Measurements from ENCODE around the gene ALKBH2.
"Not testable (repeated sequence)": the region's sequence is repeated elsewhere in the genome, so short reads cannot be mapped to it uniquely, and the experiment has no call there.

The ALKBH2 gene

GRCh38 chr12:109065154-109065852 is 28.0 kb downstream of the ALKBH2 start:
- no peak for DNase-seq

DNA sequence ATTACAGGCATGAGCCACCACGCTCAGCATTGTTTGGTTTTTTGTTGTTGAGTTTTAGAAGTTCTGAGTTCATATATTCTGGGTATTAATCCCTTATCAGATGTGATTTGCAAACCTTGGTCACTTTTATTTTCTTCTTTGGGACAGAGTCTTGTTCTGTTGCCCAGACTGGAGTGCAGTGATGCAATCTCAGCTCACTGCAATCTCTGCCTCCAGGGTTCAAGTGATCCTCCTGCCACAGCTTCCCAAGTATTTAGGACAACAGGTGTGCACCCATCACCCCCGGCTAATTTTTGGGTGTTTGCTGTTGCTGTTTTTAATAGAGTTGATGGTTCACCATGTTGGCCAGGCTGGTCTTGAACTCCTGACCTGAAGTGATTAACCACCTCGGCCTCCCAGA is 29.1 kb downstream of the ALKBH2 start:
- DNase-seq = no peak

GRCh38 chr12:109058773-109059172 is 34.5 kb downstream of the ALKBH2 start:
- no peak for DNase-seq

DNA sequence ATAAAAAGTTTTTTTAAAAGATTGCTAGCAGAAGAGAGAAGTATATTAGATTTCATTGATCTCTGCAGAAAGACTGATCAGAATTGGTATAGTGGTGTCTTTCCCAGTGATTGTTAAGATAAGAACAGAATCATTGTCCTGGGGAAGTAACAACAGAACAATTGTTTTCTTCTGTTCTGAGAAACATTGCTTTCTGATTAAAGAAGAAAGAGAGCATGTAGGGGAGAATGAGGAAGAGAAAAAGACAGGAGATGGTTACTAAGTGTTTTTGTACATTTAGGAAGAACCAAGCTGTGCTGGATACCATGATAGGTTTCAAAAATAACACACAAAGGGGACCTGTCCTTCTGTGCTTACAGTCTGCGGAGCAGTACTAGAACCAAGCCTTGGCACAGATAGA is 35.9 kb downstream of the ALKBH2 start:
- DNase-seq = no peak

DNA sequence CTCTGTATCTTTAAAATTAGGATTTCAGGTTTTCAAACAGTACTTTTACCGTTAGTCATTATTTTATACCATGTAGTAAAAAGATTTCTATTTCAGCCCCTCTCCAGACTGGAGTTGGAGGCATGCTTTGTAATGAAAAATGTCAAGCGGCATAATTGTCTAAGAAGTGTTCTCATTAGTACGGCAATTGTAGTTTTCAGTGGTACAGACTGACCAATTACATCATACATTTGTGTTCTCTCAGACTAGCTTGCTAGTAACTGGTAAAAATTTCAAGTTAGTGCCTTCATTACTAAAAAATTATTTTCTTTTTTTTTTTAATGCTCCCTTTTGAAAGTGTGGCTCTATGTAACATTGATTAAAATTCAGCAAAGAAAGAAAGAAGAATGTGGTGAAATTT is 36.4 kb downstream of the ALKBH2 start:
- no peak for DNase-seq

- DNase-seq = no peak
Observed at GRCh38 chr12:109054520-109054919, 38.8 kb downstream of the ALKBH2 start.

GRCh38 chr12:109054124-109054513 is 39.2 kb downstream of the ALKBH2 start:
- DNase-seq = not testable (repeated sequence)

- no peak for DNase-seq
Observed at GRCh38 chr12:109053382-109054123, 39.7 kb downstream of the ALKBH2 start.

- DNase-seq = peak; percentile 49 to 87
Observed at GRCh38 chr12:109052414-109053323, 40.6 kb downstream of the ALKBH2 start, which contains the start of gene USP30. USP30 (plus strand) TSS chr12:109052576; CDS start chr12:109052679, 103 bp downstream.

DNA sequence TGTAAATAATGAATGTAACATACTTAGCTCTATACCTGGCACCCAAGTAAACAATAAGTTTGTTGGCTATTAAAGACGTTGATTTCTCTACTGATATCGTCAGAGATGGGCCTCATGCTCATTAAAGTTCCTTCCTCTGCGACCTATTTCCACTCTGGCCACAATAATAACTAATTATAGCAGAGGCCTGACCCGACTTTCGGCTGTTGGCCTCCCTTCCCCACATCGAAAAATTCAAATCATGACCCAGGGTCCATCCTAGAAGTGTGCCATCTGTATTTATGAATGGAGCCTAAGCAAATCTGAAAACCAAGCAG is 41.2 kb downstream of the ALKBH2 start:
- no peak for DNase-seq

- DNase-seq = not testable (repeated sequence)
Observed at GRCh38 chr12:109049794-109050193, 43.5 kb downstream of the ALKBH2 start.

DNA sequence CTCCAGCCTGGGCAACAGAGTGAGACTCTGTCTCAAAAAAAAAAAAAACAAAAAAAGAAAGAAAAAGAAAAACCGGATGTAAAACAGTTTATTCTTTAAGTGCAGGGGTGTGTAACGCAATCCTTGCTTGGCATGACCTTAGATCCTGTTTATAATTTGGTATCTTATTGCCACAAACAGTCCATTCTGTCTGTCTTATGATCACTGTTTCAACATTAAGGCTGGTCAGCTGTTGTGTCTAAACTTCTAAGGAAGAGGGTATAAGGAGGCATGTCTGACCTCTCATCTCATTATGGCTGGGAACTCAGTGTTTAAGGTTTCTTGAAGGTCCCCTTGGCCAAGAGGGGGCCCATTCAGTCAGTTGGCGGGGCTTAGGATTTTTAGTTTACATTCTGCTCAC is 44.6 kb downstream of the ALKBH2 start:
- DNase-seq = not testable (repeated sequence)

DNA sequence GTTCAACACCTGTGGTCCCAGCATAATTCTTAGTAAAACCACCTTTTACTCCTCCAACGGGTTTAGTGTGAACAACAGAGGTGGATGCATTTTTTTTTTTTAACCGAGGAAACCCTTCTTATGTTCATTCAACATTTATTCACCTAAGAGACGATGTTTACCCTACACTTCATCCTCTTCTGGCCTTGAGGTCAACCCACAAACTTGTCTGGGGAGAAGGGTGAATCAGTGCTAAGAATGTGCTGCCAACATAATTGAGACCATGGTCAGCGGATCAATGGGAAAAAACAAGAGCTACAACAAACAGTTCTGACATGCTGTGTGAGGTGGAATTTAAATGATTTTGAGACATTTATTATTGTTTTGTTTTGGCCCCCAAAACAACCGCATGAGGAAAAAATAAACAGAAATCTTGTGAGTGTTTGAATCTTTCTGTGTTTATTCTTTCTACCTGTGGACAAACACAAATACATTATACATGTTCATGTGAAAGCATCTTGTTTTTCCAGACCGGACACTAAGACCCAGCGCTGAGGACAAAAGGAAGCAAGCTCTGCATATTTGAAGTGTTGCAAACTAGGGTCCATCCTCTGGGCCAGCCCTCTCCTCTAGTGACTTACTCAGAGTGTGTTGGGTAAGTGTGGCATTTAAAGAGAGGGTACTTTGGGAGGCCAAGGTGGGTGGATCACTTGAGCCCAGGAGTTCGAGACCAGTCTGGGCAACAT is 46.0 kb downstream of the ALKBH2 start:
- no peak for DNase-seq

DNA sequence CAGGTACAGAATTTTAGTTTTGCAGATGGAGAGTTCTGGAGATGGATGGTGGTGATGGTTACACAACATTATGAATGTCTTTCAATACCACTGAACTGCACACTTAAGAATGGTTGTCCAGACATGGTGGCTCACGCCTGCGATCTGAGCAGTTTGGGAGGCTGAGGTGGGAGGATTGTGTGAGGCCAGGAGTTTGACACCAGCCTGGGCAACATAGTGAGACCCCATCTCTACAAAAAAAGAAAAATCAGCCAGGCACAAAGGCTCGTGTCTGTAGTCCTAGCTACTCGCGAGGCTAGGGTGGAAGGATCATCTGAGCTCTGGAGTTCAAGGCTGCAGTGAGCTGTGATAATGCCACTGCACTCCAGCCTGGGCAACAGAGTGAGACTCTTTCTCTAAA is 49.0 kb downstream of the ALKBH2 start:
- DNase-seq = no peak

Data from NCI-H446 (cell line).